HCT116 (cell line): ENCODE measurements around the gene RIPOR3.

Experiments used
- EGR1 ChIP-seq: IDR thresholded peaks from 2 replicates; pipeline ENCODE4 v1.6.1; 2012; ENCODE audit warnings: low read depth
- ELF1 ChIP-seq: IDR thresholded peaks from 2 replicates; pipeline ENCODE4 v1.6.1; 2012; ENCODE audit warnings: low read depth, borderline replicate concordance
- EZH2 ChIP-seq: fragments of 200-600 bp; sonication (generic); IDR thresholded peaks from 2 replicates; pipeline ENCODE4 v1.6.1; 2017; ENCODE audit warnings: antibody characterized with exemption, mixed run types
- EZH2phosphoT487 ChIP-seq: fragments of 200-600 bp; IDR thresholded peaks from 2 replicates; pipeline ENCODE4 v1.6.1; 2018; ENCODE audit warnings: antibody characterized with exemption, borderline replicate concordance
- JUND ChIP-seq: IDR thresholded peaks from 2 replicates; pipeline ENCODE4 v1.6.1; 2012
- POLR2A ChIP-seq: IDR thresholded peaks from 2 replicates; pipeline ENCODE4 v1.7.0; 2011; ENCODE audit warnings: borderline replicate concordance; ENCODE audit not compliant: insufficient read depth, insufficient read length; ENCODE audit errors: extremely low read depth
- POLR2AphosphoS5 ChIP-seq: IDR thresholded peaks from 2 replicates; pipeline ENCODE4 v1.6.1; 2011; ENCODE audit warnings: mild to moderate bottlenecking, low read depth, low read length, moderate library complexity
- YY1 ChIP-seq: IDR thresholded peaks from 2 replicates; pipeline ENCODE4 v1.6.1; 2011; ENCODE audit warnings: low read length, low read depth, moderate library complexity, mild to moderate bottlenecking; ENCODE audit not compliant: insufficient replicate concordance; ENCODE audit errors: extremely low read depth
- ZFX ChIP-seq: fragments of 450-650 bp; IDR thresholded peaks from 2 replicates; pipeline ENCODE4 v1.6.1; 2017
- ZNF274 ChIP-seq: fragments of 200-500 bp; sonication (Bioruptor generic); IDR thresholded peaks from 2 replicates; pipeline ENCODE4 v1.6.1; 2014; ENCODE audit warnings: mild to moderate bottlenecking, low read depth, low read length, inconsistent platforms
- TF ChIP-seq, protein P1 (sequence below), 3 experiments: fragments of 200-600 bp in 1 of 3; sonication (generic) in 1 of 3; IDR thresholded peaks in 2 of 3; conservative IDR thresholded peaks in 1 of 3; 2 replicates each; pipeline ENCODE4 v1.5.1; 2012 to 2017; ENCODE audit warnings: low read depth in 2 of 3, low read length in 2 of 3, antibody characterized with exemption in 1 of 3, borderline replicate concordance in 1 of 3, control low read depth in 1 of 3, mild to moderate bottlenecking in 1 of 3, mixed read lengths in 1 of 3, mixed run types in 1 of 3, moderate library complexity in 1 of 3; ENCODE audit not compliant: insufficient read depth in 1 of 3
- TF ChIP-seq, protein P2 (sequence below): IDR thresholded peaks from 2 replicates; pipeline ENCODE4 v1.6.1; 2012

DNA sequence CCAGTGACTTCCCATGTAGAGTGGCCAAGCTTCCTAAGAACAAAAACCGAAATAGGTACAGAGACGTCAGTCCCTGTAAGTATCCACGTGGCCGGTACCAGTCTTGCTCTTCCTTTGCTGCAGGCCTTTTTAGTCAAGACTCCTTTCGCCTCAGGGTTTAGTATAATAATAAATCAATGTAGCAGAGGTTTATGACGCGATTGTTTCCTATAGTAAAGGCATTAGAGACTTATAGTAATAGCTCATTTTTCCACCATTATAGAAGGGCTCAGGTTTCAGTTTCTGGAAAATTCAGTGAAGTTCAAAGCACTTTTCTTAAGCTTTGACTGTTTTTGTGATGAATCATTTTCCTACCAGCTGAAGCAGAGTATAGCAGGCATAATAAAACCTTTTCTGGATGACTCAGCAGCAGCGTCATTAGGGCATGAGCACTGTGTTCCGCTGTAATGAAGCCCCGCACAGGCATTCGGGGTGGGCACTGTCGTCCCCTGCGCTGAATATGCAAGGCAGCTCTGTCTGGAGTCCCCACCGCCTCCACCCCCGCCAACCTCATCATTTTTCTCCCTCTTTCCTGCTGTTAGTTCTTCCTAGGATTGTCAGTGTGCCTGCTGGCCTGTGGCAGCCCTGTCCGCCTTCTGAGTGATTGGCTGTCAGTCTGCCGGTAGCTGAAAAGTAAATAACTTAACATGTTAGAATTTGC, 129.8 kb downstream of the RIPOR3 start:
- TF ChIP-seq POLR2AphosphoS5 (peak; percentile 42; the same call in 1 of the 2 replicates), YY1 (peak; percentile 44), POLR2A (no peak), ZFX (no peak), EGR1 (0 out of 2 replicates have a peak, but pooled peaks have one; percentile 51), EZH2 (no peak), EZH2phosphoT487 (no peak), ELF1 (no peak; the same call in 1 of the 2 replicates), ZNF274 (no peak), JUND (peak; percentile 99)
- TF ChIP-seq, protein P1, sequence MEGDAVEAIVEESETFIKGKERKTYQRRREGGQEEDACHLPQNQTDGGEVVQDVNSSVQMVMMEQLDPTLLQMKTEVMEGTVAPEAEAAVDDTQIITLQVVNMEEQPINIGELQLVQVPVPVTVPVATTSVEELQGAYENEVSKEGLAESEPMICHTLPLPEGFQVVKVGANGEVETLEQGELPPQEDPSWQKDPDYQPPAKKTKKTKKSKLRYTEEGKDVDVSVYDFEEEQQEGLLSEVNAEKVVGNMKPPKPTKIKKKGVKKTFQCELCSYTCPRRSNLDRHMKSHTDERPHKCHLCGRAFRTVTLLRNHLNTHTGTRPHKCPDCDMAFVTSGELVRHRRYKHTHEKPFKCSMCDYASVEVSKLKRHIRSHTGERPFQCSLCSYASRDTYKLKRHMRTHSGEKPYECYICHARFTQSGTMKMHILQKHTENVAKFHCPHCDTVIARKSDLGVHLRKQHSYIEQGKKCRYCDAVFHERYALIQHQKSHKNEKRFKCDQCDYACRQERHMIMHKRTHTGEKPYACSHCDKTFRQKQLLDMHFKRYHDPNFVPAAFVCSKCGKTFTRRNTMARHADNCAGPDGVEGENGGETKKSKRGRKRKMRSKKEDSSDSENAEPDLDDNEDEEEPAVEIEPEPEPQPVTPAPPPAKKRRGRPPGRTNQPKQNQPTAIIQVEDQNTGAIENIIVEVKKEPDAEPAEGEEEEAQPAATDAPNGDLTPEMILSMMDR (IDR thresholded peaks at IDR 0.05 in 2 of 3, conservative IDR thresholded peaks at IDR 0.05 in 1 of 3; ENCODE audit: borderline replicate concordance in 1 of 3, insufficient read depth in 1 of 3, low read depth in 2 of 3, low read length in 2 of 3): no peak
- TF ChIP-seq, protein P2, sequence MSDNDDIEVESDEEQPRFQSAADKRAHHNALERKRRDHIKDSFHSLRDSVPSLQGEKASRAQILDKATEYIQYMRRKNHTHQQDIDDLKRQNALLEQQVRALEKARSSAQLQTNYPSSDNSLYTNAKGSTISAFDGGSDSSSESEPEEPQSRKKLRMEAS: peak; percentile 92
